OCI-LY7 (cell line): ENCODE data around the gene HDAC4. TPM values are rescaled to one million over a fixed set of nuclear protein-coding genes. Genes with fewer than 3 reads are reported as not detected.
A peak's percentile ranks its signal among the peaks of the same experiment; 100 is the strongest.
"Not testable (repeated sequence)": the region's sequence is repeated elsewhere in the genome, so short reads cannot be mapped to it uniquely, and the experiment has no call there.

ENCODE experiments used
- Bru-seq: library from RNA; stranded (reverse); fragments of 400-500 nt; gene quantifications from one replicate; lab custom pipeline; 2021; lab: Mats Ljungman, UMichigan
- BruChase-seq, 2 experiments: library from RNA; stranded (reverse); fragments of 400-500 nt; gene quantifications; one replicate each; lab custom pipeline; 2021; lab: Mats Ljungman, UMichigan
- BruUV-seq: library from RNA; stranded (reverse); fragments of 400-500 nt; replicated peaks from 2 replicates; lab custom pipeline; 2021; lab: Mats Ljungman, UMichigan
- CTCF ChIA-PET: fragments of 300-600 bp; sonication (Branson Sonifier 250); formaldehyde crosslinking; loops from one replicate; lab custom pipeline; 2022; ENCODE audit warnings: antibody characterized with exemption; ENCODE audit not compliant: unreplicated experiment; lab: Charles Lee
- POLR2A ChIA-PET: fragments of 300-600 bp; sonication (Branson Sonifier 250); formaldehyde crosslinking; loops from one replicate; lab custom pipeline; 2022; ENCODE audit warnings: antibody characterized with exemption; lab: Charles Lee
- DNase-seq: peaks from one replicate; pipeline ENCODE4 v3.0.0-alpha.2; 2015; ENCODE audit warnings: low spot score
- H2AFZ ChIP-seq: fragments of 200-600 bp; sonication (generic), shearing (Covaris generic); 2 replicates; pipeline ENCODE4 v1.6.1; 2014; ENCODE audit warnings: mild to moderate bottlenecking, antibody characterized with exemption, low read length, moderate library complexity
- H3K27ac ChIP-seq: fragments of 200-600 bp; sonication (generic); 2 replicates; pipeline ENCODE4 v1.5.1; 2014; ENCODE audit warnings: mixed run types, low read depth, mild to moderate bottlenecking, moderate library complexity, low read length, inconsistent platforms; ENCODE audit not compliant: poor library complexity, severe bottlenecking
- H3K36me3 ChIP-seq: fragments of 200-600 bp; sonication (generic); 2 replicates; pipeline ENCODE4 v1.6.1; 2014; ENCODE audit warnings: mild to moderate bottlenecking, antibody characterized with exemption, low read length, moderate library complexity, mixed read lengths; ENCODE audit not compliant: insufficient read depth
- H3K4me1 ChIP-seq: fragments of 200-600 bp; sonication (generic); 2 replicates; pipeline ENCODE4 v1.5.1; 2014; ENCODE audit warnings: mild to moderate bottlenecking, low read length; ENCODE audit not compliant: insufficient read depth, poor library complexity, severe bottlenecking
- H3K4me2 ChIP-seq: fragments of 200-600 bp; sonication (generic); 2 replicates; pipeline ENCODE4 v1.6.1; 2014; ENCODE audit warnings: mild to moderate bottlenecking, low read length
- H3K4me3 ChIP-seq: fragments of 200-600 bp; sonication (generic); 2 replicates; pipeline ENCODE4 v1.5.1; 2014; ENCODE audit warnings: mild to moderate bottlenecking, low read depth, low read length; ENCODE audit not compliant: poor library complexity, severe bottlenecking
- H3K79me2 ChIP-seq: fragments of 200-600 bp; sonication (generic); 2 replicates; pipeline ENCODE4 v1.6.1; 2016; ENCODE audit warnings: low read depth, mild to moderate bottlenecking, low read length, moderate library complexity, mixed read lengths; ENCODE audit not compliant: insufficient read depth
- H3K9me2 ChIP-seq: fragments of 200-600 bp; sonication (generic); 2 replicates; pipeline ENCODE4 v1.6.1; 2016; ENCODE audit warnings: mild to moderate bottlenecking, low read length, mixed read lengths; ENCODE audit not compliant: insufficient read depth
- H3K9me3 ChIP-seq: fragments of 200-600 bp; sonication (generic); 2 replicates; pipeline ENCODE4 v1.6.1; 2014; ENCODE audit warnings: mild to moderate bottlenecking, mixed run types, low read length, mixed read lengths
- H4K20me1 ChIP-seq: fragments of 200-600 bp; sonication (generic); 2 replicates; pipeline ENCODE4 v1.6.1; 2014; ENCODE audit warnings: mild to moderate bottlenecking, antibody characterized with exemption, low read length, moderate library complexity, mixed read lengths; ENCODE audit not compliant: insufficient read depth
- EZH2phosphoT487 ChIP-seq: fragments of 200-600 bp; sonication (generic); IDR thresholded peaks from 2 replicates; pipeline ENCODE4 v1.6.1; 2018; ENCODE audit warnings: low read depth, borderline replicate concordance, mild to moderate bottlenecking, mixed run types, antibody characterized with exemption, low read length, moderate library complexity, mixed read lengths
- intact Hi-C: fragments of 100-400 bp; cut with micrococcal nuclease; formaldehyde crosslinking; loops from one replicate; pipeline ENCODE4 v1.10.0; 2022; ENCODE audit not compliant: unreplicated experiment
- long read RNA-seq: library from polyadenylated mRNA; stranded (forward); transcript quantifications from one replicate; pipeline ENCODE4 v2.0.0, GENCODE V29; 2022
- total RNA-seq, 2 experiments: library from RNA; depleted of rRNA in 1 of 2; stranded (reverse); fragments of >200 nt in 1 of 2; shearing (Covaris generic) in 1 of 2; gene quantifications; 2 replicates each; pipeline ENCODE4 v1.2.3, GENCODE V29; 2014 to 2022
- TF ChIP-seq, protein P1 (sequence below): fragments of 200-600 bp; sonication (generic); conservative IDR thresholded peaks from 2 replicates; pipeline ENCODE4 v1.5.1; 2014; ENCODE audit warnings: mild to moderate bottlenecking, antibody characterized with exemption, low read length, moderate library complexity, mixed read lengths

Gene HDAC4
- total RNA-seq (2014; rRNA removed; shearing (Covaris generic)) (7.7 and 10.2 TPM in 2 replicates), total RNA-seq (2022) (16.3 and 20.6 TPM in 2 replicates), Bru-seq, nascent RNA (percentile 45 among the genes with signal in this experiment), BruChase-seq, experiment 1, labeled RNA remaining after a 6-hour chase (percentile 56 among the genes with signal in this experiment), BruChase-seq, experiment 2, labeled RNA remaining after a 2-hour chase (percentile 47 among the genes with signal in this experiment)
- long read RNA-seq, partial matches to known transcripts: 9 of 20 reads
- long read RNA-seq, other reads (novel, unspliced or antisense): 11 of 20 reads

DNA sequence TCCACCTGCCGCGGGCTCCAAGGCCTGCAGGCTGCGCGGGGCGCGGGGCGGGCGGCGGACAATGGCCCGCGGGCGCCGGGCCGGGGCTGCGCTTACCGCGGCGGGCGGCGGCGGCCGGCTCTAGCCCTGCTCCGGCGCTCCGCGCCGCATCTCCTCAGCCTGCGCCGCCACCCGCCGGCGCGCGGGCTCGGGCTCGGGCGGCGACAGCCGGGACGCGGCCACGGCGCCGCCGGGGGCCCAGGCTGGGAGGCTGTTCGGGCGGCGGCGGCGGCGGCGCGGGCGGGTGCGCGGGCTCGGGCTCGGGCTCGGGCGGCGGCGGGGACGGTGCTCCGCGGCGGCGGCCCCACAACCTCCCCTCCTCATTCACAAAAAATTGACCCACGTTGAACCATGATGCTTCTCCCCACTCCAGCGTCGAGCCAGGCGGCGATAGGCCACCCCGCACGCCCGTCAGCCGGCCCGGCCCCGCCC lies at the start of gene HDAC4:
TSS of gene HDAC4 (minus strand) at position 425 of the 471 bp plus-strand sequence. CDS start 48,321 bp downstream, outside the sequence.
- intact Hi-C loops: loop anchor here (2.0 to 5.0 kb wide), 2 partner anchors 134 to 1187 kb away; partner anchors contain the start of gene CAPN10
- no peaks in the 10 kb centered on the region; the same call in 1 of the 2 replicates for H3K79me2 ChIP-seq
- H3K4me3 ChIP-seq: peak within 1 kb of the TSS; percentile 70
- CTCF ChIA-PET: interaction anchor here (0.7 kb wide), 1 partner anchor 134 kb away, joined by 3 read pairs; no protein-coding TSS in a partner anchor
- no peak for DNase-seq
- no peaks in the 10 kb centered on the region for H3K36me3 ChIP-seq
- peaks cover 22% of the 10 kb centered on the region for H4K20me1 ChIP-seq
- peak within 1 kb of the TSS; percentile 89 for H3K4me2 ChIP-seq
- H3K27ac ChIP-seq: peak within 1 kb of the TSS; percentile 54
- BruUV-seq: no TSS peak
- no peaks in the 10 kb centered on the region for H3K9me2 ChIP-seq
- POLR2A ChIA-PET: interaction anchor here (0.6 to 1.0 kb wide), 3 partner anchors 20 to 621 kb away, joined by 3 to 4 read pairs (median 4); no protein-coding TSS in a partner anchor
- H2AFZ ChIP-seq: peak within 1 kb of the TSS; percentile 65
- H3K9me3 ChIP-seq: no peaks in the 10 kb centered on the region
- no peak for TF ChIP-seq EZH2phosphoT487
- TF ChIP-seq, protein P1, sequence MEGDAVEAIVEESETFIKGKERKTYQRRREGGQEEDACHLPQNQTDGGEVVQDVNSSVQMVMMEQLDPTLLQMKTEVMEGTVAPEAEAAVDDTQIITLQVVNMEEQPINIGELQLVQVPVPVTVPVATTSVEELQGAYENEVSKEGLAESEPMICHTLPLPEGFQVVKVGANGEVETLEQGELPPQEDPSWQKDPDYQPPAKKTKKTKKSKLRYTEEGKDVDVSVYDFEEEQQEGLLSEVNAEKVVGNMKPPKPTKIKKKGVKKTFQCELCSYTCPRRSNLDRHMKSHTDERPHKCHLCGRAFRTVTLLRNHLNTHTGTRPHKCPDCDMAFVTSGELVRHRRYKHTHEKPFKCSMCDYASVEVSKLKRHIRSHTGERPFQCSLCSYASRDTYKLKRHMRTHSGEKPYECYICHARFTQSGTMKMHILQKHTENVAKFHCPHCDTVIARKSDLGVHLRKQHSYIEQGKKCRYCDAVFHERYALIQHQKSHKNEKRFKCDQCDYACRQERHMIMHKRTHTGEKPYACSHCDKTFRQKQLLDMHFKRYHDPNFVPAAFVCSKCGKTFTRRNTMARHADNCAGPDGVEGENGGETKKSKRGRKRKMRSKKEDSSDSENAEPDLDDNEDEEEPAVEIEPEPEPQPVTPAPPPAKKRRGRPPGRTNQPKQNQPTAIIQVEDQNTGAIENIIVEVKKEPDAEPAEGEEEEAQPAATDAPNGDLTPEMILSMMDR: no peak
- H3K4me1 ChIP-seq: peaks cover 19% of the 10 kb centered on the region

DNA sequence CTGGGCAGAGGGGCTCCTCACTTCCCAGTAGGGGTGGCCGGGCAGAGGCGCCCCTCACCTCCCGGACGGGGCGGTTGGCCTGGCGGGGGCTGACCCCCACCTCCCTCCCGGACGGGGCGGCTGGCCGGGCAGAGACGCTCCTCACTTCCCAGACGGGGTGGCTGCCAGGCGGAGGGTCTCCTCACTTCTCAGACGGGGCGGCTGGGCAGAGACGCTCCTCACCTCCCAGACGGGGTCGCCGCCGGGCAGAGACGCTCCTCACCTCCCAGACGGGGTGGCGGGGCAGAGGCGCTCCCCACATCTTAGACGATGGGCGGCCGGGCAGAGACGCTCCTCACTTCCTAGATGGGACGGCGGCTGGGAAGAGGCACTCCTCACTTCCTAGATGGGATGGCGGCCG lies 48.6 kb upstream of the HDAC4 start:
- H3K4me3 ChIP-seq, H3K79me2 ChIP-seq, H3K4me2 ChIP-seq, DNase-seq, H3K4me1 ChIP-seq, CTCF ChIA-PET, POLR2A ChIA-PET, H3K36me3 ChIP-seq, H3K27ac ChIP-seq, BruUV-seq, H4K20me1 ChIP-seq, intact Hi-C loops, H3K9me2 ChIP-seq, H2AFZ ChIP-seq: not testable (repeated sequence)
- peaks cover 11% of the 10 kb centered on the region; the same call in 1 of the 2 replicates for H3K9me3 ChIP-seq

DNA sequence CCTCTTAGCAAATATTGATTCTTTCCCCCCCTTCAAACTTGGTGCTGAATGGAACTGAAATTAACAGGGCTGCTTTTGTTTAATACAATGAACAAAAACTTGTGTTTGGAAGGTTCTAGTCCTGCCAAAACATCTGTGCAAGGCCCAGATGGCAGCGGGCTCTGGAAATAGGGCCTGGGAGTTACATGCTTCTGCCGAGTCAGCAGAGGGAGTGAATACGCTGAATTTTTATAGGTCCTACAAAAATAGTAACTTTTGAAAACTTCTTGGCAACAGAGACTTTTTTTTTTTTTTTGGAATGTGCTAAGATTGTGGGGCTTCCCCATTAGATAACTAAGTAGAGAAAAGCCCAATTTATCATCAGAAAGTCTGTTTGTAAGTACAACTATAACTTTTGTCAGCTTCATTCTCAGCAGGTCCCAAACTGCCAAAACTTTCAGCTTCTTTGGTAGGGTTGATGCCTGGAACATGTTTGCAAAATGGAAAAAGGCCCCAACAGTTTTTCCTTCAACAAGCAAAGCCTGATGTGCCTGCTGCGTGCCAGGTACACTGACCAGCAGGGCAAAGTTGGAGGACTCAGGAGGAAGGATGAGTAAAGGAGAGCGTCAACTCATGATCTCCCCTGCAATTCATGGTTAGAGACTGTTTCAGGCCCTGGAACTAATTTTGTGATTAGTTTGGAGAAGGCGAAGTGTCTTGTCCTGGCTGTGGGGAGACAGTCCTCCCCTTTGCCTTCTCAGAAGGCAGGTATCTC lies 45.1 kb upstream of the HDAC4 start:
- no peak overlapping the region for H2AFZ ChIP-seq
- H3K4me2 ChIP-seq: no peak overlapping the region
- no peak for TF ChIP-seq EZH2phosphoT487
- TF ChIP-seq, protein P1: no peak
- H3K4me1 ChIP-seq: no peaks in the 10 kb centered on the region
- no peaks in the 10 kb centered on the region for H3K79me2 ChIP-seq
- no peaks in the 10 kb centered on the region for H3K36me3 ChIP-seq
- ChIA-PET CTCF (no interaction called here), POLR2A (no interaction called here)
- H4K20me1 ChIP-seq: no peaks in the 10 kb centered on the region
- DNase-seq: no peak
- no TSS peak for BruUV-seq
- intact Hi-C loops: no loop called here
- no peak overlapping the region for H3K27ac ChIP-seq
- no peak overlapping the region for H3K4me3 ChIP-seq
- H3K9me3 ChIP-seq: no peaks in the 10 kb centered on the region
- H3K9me2 ChIP-seq: no peaks in the 10 kb centered on the region
